Stimulated activated CD8-positive, alpha-beta memory T cell treated with anti-CD3 and anti-CD28 coated beads, Interleukin-4, amount 100 ng/mL, for 1 hour (primary cell): ENCODE data around the gene PRMT1.
"Not testable (repeated sequence)": the region's sequence is repeated elsewhere in the genome, so short reads cannot be mapped to it uniquely, and the experiment has no call there.

ENCODE experiments used
- DNase-seq, 2 donors: peaks; one replicate each; pipeline ENCODE4 v3.0.0-alpha.2; 2020; ENCODE audit warnings: low read depth in 2 of 2, low spot score in 1 of 2

Gene PRMT1

GRCh38 chr19:49718511-49718910 lies 41.4 kb downstream of the PRMT1 start:
- no peak for DNase-seq

- no peak for DNase-seq
These were observed 41.9 kb downstream of the PRMT1 start for GRCh38 chr19:49718991-49719390.

- DNase-seq: not testable (repeated sequence)
These were observed 42.3 kb downstream of the PRMT1 start for GRCh38 chr19:49719420-49719819.

GRCh38 chr19:49727217-49728030 lies 50.4 kb downstream of the PRMT1 start:
- DNase-seq: no peak

- DNase-seq: no peak
These were observed 53.1 kb downstream of the PRMT1 start for GRCh38 chr19:49730166-49730565.
